ENCODE measurements around the gene GLRX5. TPM values are rescaled to one million over a fixed set of nuclear protein-coding genes. Genes with fewer than 3 reads are reported as not detected.

GLRX5 gene
- total RNA-seq, 1 donor from 2014 or later, result 33.4 TPM

DNA sequence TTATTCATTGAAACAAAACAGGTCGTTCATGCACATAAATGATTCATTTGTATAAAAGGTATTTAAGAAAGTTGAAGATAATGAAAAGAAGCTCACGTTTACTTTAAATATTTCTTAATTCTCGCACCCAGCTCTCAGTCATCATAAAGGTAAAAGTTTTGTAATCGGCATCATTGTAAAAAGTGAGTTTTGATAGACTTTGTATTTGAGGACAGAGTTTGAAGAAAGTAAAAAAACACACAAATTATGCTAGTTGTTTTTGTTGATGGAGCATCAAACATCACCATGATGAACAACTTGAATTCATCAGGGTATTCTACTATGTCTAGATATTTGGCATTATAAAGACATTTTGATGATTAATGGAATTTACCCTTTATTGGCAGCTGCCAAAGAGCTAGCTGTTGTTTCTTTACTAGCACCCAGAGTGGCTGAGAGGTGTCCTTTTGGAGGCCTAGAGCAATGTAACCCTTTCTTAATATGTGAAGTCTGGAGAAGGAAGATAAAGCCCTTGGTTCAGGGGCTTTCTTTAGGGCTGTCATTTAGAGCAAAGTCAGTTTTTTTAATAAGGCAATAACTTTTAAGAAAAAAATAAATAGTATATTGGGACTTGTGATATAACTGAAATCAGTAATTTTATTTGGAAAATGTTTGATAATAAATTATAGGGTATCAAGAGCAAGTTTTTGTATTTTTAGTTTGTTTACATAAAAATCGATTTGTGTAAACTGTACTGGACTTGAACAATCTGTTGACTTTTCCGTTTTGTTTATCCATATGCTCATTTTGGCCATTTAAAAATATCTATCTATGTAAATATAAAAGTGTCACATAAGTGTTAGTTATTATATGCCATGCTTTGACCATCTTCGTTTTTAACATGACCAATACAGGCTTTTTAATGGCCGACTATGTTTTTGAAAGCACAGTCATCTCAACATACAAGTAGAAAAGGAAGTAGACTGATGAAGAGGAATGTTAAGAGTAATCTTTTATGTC is 7.4 kb downstream of the GLRX5 start:
- Mint-ChIP-seq H3K4me3 (ENCODE audit: unreplicated experiment) (no peak overlapping the region), H3K27ac (ENCODE audit: unreplicated experiment) (no peak overlapping the region), H3K9me3 (ENCODE audit: low read depth) (peaks cover 4% of the 10 kb centered on the region), H3K27me3 (ENCODE audit: low read depth) (no peaks in the 10 kb centered on the region), H3K36me3 (ENCODE audit: low read depth) (no peaks in the 10 kb centered on the region), H3K4me1 (ENCODE audit: low read depth) (peaks cover 44% of the 10 kb centered on the region)
- TF ChIP-seq, protein P1, sequence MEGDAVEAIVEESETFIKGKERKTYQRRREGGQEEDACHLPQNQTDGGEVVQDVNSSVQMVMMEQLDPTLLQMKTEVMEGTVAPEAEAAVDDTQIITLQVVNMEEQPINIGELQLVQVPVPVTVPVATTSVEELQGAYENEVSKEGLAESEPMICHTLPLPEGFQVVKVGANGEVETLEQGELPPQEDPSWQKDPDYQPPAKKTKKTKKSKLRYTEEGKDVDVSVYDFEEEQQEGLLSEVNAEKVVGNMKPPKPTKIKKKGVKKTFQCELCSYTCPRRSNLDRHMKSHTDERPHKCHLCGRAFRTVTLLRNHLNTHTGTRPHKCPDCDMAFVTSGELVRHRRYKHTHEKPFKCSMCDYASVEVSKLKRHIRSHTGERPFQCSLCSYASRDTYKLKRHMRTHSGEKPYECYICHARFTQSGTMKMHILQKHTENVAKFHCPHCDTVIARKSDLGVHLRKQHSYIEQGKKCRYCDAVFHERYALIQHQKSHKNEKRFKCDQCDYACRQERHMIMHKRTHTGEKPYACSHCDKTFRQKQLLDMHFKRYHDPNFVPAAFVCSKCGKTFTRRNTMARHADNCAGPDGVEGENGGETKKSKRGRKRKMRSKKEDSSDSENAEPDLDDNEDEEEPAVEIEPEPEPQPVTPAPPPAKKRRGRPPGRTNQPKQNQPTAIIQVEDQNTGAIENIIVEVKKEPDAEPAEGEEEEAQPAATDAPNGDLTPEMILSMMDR (IDR thresholded peaks at IDR 0.05), result no peak
- DNase-seq (ENCODE audit: low spot score), result no peak

DNA sequence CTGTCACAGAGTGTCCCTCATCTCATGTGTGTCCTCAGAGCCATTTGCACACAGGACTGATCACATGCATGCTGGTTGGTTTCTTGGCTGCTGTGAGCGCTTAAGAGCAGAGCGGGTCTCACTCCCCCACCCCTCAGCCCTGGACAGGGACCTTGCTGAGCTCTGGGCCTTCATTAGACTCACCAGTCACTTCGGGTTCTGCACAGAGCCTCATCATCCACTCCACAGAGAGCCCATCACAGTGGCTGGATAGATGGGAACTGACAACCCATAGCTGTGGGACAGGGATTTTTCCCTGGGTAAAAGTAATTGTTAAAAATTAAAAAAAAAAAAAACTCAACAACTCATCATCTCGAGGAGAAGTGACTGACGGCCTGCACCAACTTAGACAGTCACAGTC is 8.2 kb downstream of the GLRX5 start:
- H3K4me1 Mint-ChIP-seq (ENCODE audit: low read depth), result peaks cover 45% of the 10 kb centered on the region
- no peak overlapping the region for H3K4me3 Mint-ChIP-seq (ENCODE audit: unreplicated experiment)
- no peaks in the 10 kb centered on the region for H3K36me3 Mint-ChIP-seq (ENCODE audit: low read depth)

DNA sequence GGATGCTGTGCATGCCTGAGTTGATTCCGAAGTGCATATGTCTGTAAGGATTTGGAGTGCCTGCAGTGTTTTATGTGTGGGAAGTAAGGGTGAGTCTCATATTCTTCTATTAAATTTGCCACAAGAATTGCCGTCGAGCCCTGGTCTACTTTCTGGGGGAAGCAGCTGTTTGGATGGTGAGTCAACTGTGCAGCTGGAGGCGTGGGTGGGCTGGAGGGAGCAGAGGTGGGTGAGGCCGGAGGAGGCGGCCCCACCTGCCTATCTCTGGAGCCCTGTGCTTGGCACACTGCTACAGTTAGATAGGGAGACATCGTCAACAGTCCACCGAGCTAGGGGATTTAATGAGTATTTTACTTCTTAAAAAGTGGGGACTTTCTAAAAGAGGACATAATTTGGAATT is 9.7 kb downstream of the GLRX5 start:
- no peak for DNase-seq (ENCODE audit: low spot score)
- no peak overlapping the region for H3K4me3 Mint-ChIP-seq (ENCODE audit: unreplicated experiment)
- no peaks in the 10 kb centered on the region for H3K27me3 Mint-ChIP-seq (ENCODE audit: low read depth)
- H3K9me3 Mint-ChIP-seq (ENCODE audit: low read depth), result peaks cover 7% of the 10 kb centered on the region
- H3K36me3 Mint-ChIP-seq (ENCODE audit: low read depth), result peaks cover 4% of the 10 kb centered on the region
- H3K27ac Mint-ChIP-seq (ENCODE audit: unreplicated experiment), result peak overlapping the region; percentile 4
- TF ChIP-seq, protein P1 (IDR thresholded peaks at IDR 0.05), result no peak
- H3K4me1 Mint-ChIP-seq (ENCODE audit: low read depth), result peaks cover 49% of the 10 kb centered on the region

More for the DNA sequence above, 8.2 kb downstream of the GLRX5 start:
- Mint-ChIP-seq H3K27ac (ENCODE audit: unreplicated experiment) (no peak overlapping the region), H3K9me3 (ENCODE audit: low read depth) (peaks cover 4% of the 10 kb centered on the region), H3K27me3 (ENCODE audit: low read depth) (no peaks in the 10 kb centered on the region)
- no peak for DNase-seq (ENCODE audit: low spot score)
- TF ChIP-seq, protein P1 (IDR thresholded peaks at IDR 0.05), result no peak

DNA sequence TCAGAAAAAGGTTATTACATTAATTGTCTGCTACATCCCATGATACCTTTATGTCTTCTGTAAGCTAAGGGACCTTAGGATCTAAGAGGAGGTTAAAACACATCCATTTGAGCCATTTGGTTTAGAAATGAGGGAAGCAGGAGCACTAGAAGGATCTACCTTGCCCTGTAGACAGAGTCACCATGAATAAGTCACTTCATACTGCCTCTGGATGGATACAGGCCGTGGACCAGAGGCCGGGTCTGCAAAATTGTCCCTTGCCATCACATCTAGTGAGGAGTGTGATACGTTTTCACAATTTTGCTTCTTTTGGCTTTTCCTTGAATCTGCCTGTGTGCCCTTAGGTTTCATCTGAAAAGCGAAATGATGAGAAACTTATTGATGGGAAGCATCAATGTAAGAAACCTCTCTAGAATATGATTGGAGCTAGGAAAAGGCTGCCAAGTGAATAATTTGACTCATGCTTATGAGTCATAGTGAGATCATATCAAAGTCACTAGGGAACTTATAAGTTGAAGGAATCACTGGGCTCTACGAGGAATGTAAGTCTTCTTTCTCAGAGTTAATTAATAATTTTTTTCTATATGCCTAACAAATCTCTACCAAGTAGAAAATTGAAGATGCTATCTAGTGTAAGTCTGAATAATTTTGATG is 10.8 kb downstream of the GLRX5 start:
- H3K27ac Mint-ChIP-seq (ENCODE audit: unreplicated experiment), result peak overlapping the region; percentile 81
- no peak for DNase-seq (ENCODE audit: low spot score)
- peaks cover 7% of the 10 kb centered on the region for H3K9me3 Mint-ChIP-seq (ENCODE audit: low read depth)

DNA sequence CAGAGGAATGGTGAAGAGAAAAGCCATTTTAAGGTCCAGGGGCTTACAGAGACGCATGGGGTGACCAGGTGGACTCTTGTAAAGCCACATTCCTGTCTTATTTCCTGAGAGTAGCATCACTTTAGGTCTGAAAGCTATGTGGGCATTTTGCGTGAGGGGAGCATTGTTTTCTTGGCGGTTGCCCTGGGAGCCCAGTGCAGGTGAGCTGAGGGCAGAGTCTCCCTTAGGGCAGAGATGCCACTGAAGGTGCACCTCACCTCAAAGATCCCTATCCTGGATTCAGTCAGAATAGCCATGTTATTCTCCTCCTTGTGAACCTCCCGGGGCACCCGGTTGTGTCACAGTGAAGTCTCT is 12.4 kb downstream of the GLRX5 start:
- Mint-ChIP-seq H3K27ac (ENCODE audit: unreplicated experiment) (peak overlapping the region; percentile 83), H3K9me3 (ENCODE audit: low read depth) (peaks cover 12% of the 10 kb centered on the region), H3K27me3 (ENCODE audit: low read depth) (no peaks in the 10 kb centered on the region), H3K4me1 (ENCODE audit: low read depth) (peaks cover 49% of the 10 kb centered on the region), H3K4me3 (ENCODE audit: unreplicated experiment) (no peak overlapping the region), H3K36me3 (ENCODE audit: low read depth) (peaks cover 6% of the 10 kb centered on the region)
- TF ChIP-seq, protein P1 (IDR thresholded peaks at IDR 0.05), result no peak
- no peak for DNase-seq (ENCODE audit: low spot score)

More for the DNA sequence above, 10.8 kb downstream of the GLRX5 start:
- Mint-ChIP-seq H3K4me1 (ENCODE audit: low read depth) (peaks cover 49% of the 10 kb centered on the region), H3K36me3 (ENCODE audit: low read depth) (peaks cover 4% of the 10 kb centered on the region), H3K4me3 (ENCODE audit: unreplicated experiment) (no peak overlapping the region), H3K27me3 (ENCODE audit: low read depth) (no peaks in the 10 kb centered on the region)
- TF ChIP-seq, protein P1 (IDR thresholded peaks at IDR 0.05), result no peak
